GM12878 (cell line): ENCODE data around the gene ITGBL1. TPM values are rescaled to one million over a fixed set of nuclear protein-coding genes. Genes with fewer than 3 reads are reported as not detected.

Source experiments
- ATAC-seq: fragments of 200-7000 bp; cut with Tn5 transposase; 3 replicates; pipeline ENCODE4 v1.9.1; 2020; ENCODE audit warnings: mild to moderate bottlenecking, moderate library complexity
- BruUV-seq: library from RNA; stranded (reverse); fragments of 400-500 nt; replicated peaks from 2 replicates; lab custom pipeline; 2021; lab: Mats Ljungman, UMichigan
- CTCF ChIA-PET: fragments of 300-600 bp; sonication (Branson Sonifier 250); formaldehyde crosslinking; extraction: SDS; loops from one replicate; lab custom pipeline; 2021; ENCODE audit warnings: inconsistent platforms; lab: Yijun Ruan, JAX
- POLR2A ChIA-PET: fragments of 350-600 bp; formaldehyde crosslinking; extraction: SDS; loops from one replicate; lab custom pipeline; 2021; ENCODE audit warnings: inconsistent platforms; lab: Charles Lee
- RAD21 ChIA-PET: fragments of 300-600 bp; sonication (Branson Sonifier 250); formaldehyde crosslinking; loops from one replicate; lab custom pipeline; 2023; ENCODE audit warnings: antibody characterized with exemption; ENCODE audit not compliant: unreplicated experiment; lab: Charles Lee
- SMC1A ChIA-PET: fragments of 300-600 bp; sonication (Branson Sonifier 250); formaldehyde crosslinking; loops from one replicate; lab custom pipeline; 2023; ENCODE audit not compliant: unreplicated experiment, uncharacterized antibody; lab: Charles Lee
- DNase-seq: peaks from one replicate; pipeline ENCODE4 v3.0.0-alpha.2; 2011; ENCODE audit warnings: low read depth, low spot score
- FAIRE-seq: peaks from 3 replicates; lab custom pipeline; 2011; peaks lifted over from hg19 to GRCh38; lab: Jason Lieb, UNC
- H2AFZ ChIP-seq: 2 replicates; pipeline ENCODE4 v1.6.0; 2011; ENCODE audit warnings: low read depth, low read length, control low read depth; ENCODE audit not compliant: control insufficient read depth
- H3K27ac ChIP-seq: 2 replicates; pipeline ENCODE4 v1.5.1; 2011; ENCODE audit warnings: control low read depth; ENCODE audit not compliant: control insufficient read depth, insufficient read depth
- H3K27me3 ChIP-seq, 2 experiments: replicated peaks in 1 of 2; 2 replicates each; pipeline versions ENCODE4 v1.6.0 to v1.6.1; 2011; ENCODE audit warnings: low read length in 1 of 2; ENCODE audit not compliant: control insufficient read depth in 2 of 2, insufficient read depth in 2 of 2
- H3K36me3 ChIP-seq, 2 experiments: 2 replicates each; pipeline ENCODE4 v1.5.1; 2011; ENCODE audit warnings: low read length in 1 of 2; ENCODE audit not compliant: control insufficient read depth in 2 of 2, insufficient read depth in 2 of 2
- H3K4me1 ChIP-seq: 2 replicates; pipeline ENCODE4 v1.6.1; 2011; ENCODE audit warnings: mild to moderate bottlenecking, low read length, moderate library complexity, mixed read lengths; ENCODE audit not compliant: control insufficient read depth, insufficient read depth
- H3K4me2 ChIP-seq: 2 replicates; pipeline ENCODE4 v1.6.0; 2011; ENCODE audit warnings: control low read depth; ENCODE audit not compliant: control insufficient read depth, insufficient read depth
- H3K4me3 ChIP-seq: fragments of 200-600 bp; sonication (generic); 2 replicates; pipeline ENCODE4 v1.5.1; 2016
- H3K79me2 ChIP-seq: 2 replicates; pipeline ENCODE4 v1.6.0; 2011; ENCODE audit warnings: low read length; ENCODE audit not compliant: control insufficient read depth, insufficient read depth
- H3K9ac ChIP-seq: 2 replicates; pipeline ENCODE4 v1.8.0; 2011; ENCODE audit warnings: low read length, control low read depth, mixed read lengths; ENCODE audit not compliant: control insufficient read depth, insufficient read depth
- H3K9me3 ChIP-seq: replicated peaks from 3 replicates; pipeline ENCODE4 v1.5.1; 2011; ENCODE audit warnings: mild to moderate bottlenecking, low read length; ENCODE audit not compliant: control insufficient read depth, insufficient read depth
- H4K20me1 ChIP-seq: 2 replicates; pipeline ENCODE4 v1.6.0; 2011; ENCODE audit not compliant: control insufficient read depth, insufficient read depth
- BACH1 ChIP-seq: fragments of 450-650 bp; IDR thresholded peaks from 2 replicates; pipeline ENCODE4 v1.6.1; 2017; ENCODE audit warnings: mild to moderate bottlenecking, borderline replicate concordance
- CBFB ChIP-seq: IDR thresholded peaks from 2 replicates; pipeline ENCODE4 v1.6.1; 2016; ENCODE audit warnings: antibody characterized with exemption, low read depth
- CUX1 ChIP-seq: IDR thresholded peaks from 2 replicates; pipeline ENCODE4 v1.6.1; 2012; ENCODE audit warnings: improper control_type of control experiment, low read depth, low read length; ENCODE audit not compliant: insufficient replicate concordance
- MYC ChIP-seq: IDR thresholded peaks from 2 replicates; pipeline ENCODE4 v1.6.1; 2011; ENCODE audit warnings: mild to moderate bottlenecking, low read length, moderate library complexity, inconsistent platforms; ENCODE audit not compliant: insufficient read depth, insufficient replicate concordance, insufficient read length, severe bottlenecking
- SMAD5 ChIP-seq: IDR thresholded peaks from 2 replicates; pipeline ENCODE4 v1.6.1; 2016; ENCODE audit warnings: antibody characterized with exemption, low read depth
- TCF3 ChIP-seq: IDR thresholded peaks from 2 replicates; pipeline ENCODE4 v1.6.1; 2012; ENCODE audit warnings: low read depth, mild to moderate bottlenecking, low read length, borderline replicate concordance; ENCODE audit not compliant: insufficient read depth
- WGBS: methylation state at CpG from one replicate; pipeline ENCODE4 v1.1.6; 2016; ENCODE audit warnings: low lambda C conversion rate; ENCODE audit not compliant: insufficient replicate concordance, insufficient coverage; ENCODE audit errors: missing lambda C conversion rate; 5-methylcytosine and 5-hydroxymethylcytosine counted together
- in situ Hi-C: fragments of 300-500 bp; cut with MboI; formaldehyde crosslinking; loops from 9 replicates; pipeline ENCODE4 v1.14.3; 2018; ENCODE audit warnings: mixed read lengths
- intact Hi-C: fragments of 100-400 bp; cut with micrococcal nuclease; formaldehyde crosslinking; loops from one replicate; pipeline ENCODE4 v1.14.2; 2022; ENCODE audit not compliant: unreplicated experiment
- polyA plus RNA-seq, 11 experiments: library from polyadenylated mRNA; depleted of rRNA in 4 of 11; unstranded in 6 of 11; stranded (reverse) in 5 of 11; fragments of >200 nt; fragmentation: Nextera tagmentation in 4 of 11; fragmentation: Illumina TruSeq in 1 of 11; extraction: Ambion mirVana in 4 of 11; extraction: Trizol in 1 of 11; gene quantifications; 1 replicate in 1 of 11; 2 replicates in 10 of 11; pipeline versions ENCODE4 v1.2.1 to v1.2.3, GENCODE V29; 2011 to 2016; ENCODE audit warnings: inconsistent platforms in 2 of 11, missing spikeins in 2 of 11, low read depth in 1 of 11
- total RNA-seq, 4 experiments: library from RNA; depleted of rRNA in 3 of 4; stranded (reverse); fragments of >200 nt in 3 of 4; fragmentation: Illumina TruSeq in 1 of 4; extraction: Trizol in 1 of 4; gene quantifications; 2 replicates each; pipeline versions ENCODE4 v1.2.1 to v1.2.3, GENCODE V29; 2013 to 2021
- TF ChIP-seq, protein P1 (sequence below): fragments of 450-650 bp; conservative IDR thresholded peaks from 2 replicates; pipeline ENCODE4 v1.6.1; 2017; ENCODE audit warnings: mild to moderate bottlenecking, moderate library complexity
- TF ChIP-seq, protein P2 (sequence below): IDR thresholded peaks from 2 replicates; pipeline ENCODE4 v1.6.1; 2011; ENCODE audit warnings: low read depth, low read length, improper control_type of control experiment, borderline replicate concordance
- TF ChIP-seq, protein P3 (sequence below): fragments of 450-650 bp; formaldehyde crosslinking; IDR thresholded peaks from 2 replicates; pipeline ENCODE4 v1.4.0; 2022; ENCODE audit warnings: mild to moderate bottlenecking, moderate library complexity

The ITGBL1 gene
- total and polyA plus RNA-seq, 10 of the 15 experiments (the other 5 are each of a cell fraction or from before 2014, with no cell fraction given): 0.17 to 2.8 (median 0.28) TPM; not detected in 3

DNA sequence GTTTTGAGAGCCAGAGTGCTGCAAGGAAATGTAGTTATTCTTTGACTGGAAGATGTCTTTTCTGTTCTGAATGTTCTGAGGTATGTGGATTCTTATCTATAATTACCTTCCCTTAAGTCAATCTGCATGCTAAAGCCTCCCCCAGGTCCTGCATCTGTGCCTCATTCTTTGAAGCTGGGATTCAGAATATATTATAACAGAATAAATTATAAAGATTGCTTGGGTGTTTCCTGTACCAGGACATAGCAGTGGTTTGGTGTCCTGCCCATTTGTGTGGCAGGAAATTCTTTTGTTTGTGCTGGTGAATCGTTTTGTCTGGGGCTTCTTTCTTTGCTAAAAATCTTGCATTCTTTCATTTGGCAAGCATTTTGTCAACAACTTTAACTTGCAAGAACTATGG lies 60.2 kb downstream of the ITGBL1 start:
- Histone ChIP-seq H3K9ac (no peak overlapping the region), H3K4me2 (no peak overlapping the region), H3K27me3 (no peaks in the 10 kb centered on the region), H4K20me1 (no peaks in the 10 kb centered on the region), H3K4me1 (no peaks in the 10 kb centered on the region), H3K79me2 (no peaks in the 10 kb centered on the region), H3K4me3 (no peak overlapping the region), H3K36me3 (no peaks in the 10 kb centered on the region), H2AFZ (no peak overlapping the region), H3K27ac (no peak overlapping the region), H3K9me3 (no peaks in the 10 kb centered on the region)
- DNase-seq (no peak), ATAC-seq (no peak), FAIRE-seq (no peak)
- intact Hi-C loops: loop anchor here (10.0 kb wide), 1 partner anchor 412 kb away; no protein-coding TSS in a partner anchor
- WGBS: 0% methylated on average over 1 of the region's 1 CpG
- in situ Hi-C loops: no loop called here
- RAD21 ChIA-PET: interaction anchor here (3.1 kb wide), 1 partner anchor 245 kb away, joined by 11 read pairs; no protein-coding TSS in a partner anchor
- POLR2A ChIA-PET: no interaction called here
- CTCF ChIA-PET: interaction anchor here (0.6 to 1.2 kb wide), 3 partner anchors 12 to 254 kb away, joined by 3 to 4 read pairs (median 3); no protein-coding TSS in a partner anchor
- BruUV-seq: no TSS peak
- TF ChIP-seq, protein P1, sequence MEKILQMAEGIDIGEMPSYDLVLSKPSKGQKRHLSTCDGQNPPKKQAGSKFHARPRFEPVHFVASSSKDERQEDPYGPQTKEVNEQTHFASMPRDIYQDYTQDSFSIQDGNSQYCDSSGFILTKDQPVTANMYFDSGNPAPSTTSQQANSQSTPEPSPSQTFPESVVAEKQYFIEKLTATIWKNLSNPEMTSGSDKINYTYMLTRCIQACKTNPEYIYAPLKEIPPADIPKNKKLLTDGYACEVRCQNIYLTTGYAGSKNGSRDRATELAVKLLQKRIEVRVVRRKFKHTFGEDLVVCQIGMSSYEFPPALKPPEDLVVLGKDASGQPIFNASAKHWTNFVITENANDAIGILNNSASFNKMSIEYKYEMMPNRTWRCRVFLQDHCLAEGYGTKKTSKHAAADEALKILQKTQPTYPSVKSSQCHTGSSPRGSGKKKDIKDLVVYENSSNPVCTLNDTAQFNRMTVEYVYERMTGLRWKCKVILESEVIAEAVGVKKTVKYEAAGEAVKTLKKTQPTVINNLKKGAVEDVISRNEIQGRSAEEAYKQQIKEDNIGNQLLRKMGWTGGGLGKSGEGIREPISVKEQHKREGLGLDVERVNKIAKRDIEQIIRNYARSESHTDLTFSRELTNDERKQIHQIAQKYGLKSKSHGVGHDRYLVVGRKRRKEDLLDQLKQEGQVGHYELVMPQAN: no peak
- TF ChIP-seq CUX1 (no peak), BACH1 (no peak), CBFB (no peak), SMAD5 (no peak), MYC (no peak), TCF3 (no peak)
- TF ChIP-seq, protein P2, sequence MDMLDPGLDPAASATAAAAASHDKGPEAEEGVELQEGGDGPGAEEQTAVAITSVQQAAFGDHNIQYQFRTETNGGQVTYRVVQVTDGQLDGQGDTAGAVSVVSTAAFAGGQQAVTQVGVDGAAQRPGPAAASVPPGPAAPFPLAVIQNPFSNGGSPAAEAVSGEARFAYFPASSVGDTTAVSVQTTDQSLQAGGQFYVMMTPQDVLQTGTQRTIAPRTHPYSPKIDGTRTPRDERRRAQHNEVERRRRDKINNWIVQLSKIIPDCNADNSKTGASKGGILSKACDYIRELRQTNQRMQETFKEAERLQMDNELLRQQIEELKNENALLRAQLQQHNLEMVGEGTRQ: no peak
- TF ChIP-seq, protein P3, sequence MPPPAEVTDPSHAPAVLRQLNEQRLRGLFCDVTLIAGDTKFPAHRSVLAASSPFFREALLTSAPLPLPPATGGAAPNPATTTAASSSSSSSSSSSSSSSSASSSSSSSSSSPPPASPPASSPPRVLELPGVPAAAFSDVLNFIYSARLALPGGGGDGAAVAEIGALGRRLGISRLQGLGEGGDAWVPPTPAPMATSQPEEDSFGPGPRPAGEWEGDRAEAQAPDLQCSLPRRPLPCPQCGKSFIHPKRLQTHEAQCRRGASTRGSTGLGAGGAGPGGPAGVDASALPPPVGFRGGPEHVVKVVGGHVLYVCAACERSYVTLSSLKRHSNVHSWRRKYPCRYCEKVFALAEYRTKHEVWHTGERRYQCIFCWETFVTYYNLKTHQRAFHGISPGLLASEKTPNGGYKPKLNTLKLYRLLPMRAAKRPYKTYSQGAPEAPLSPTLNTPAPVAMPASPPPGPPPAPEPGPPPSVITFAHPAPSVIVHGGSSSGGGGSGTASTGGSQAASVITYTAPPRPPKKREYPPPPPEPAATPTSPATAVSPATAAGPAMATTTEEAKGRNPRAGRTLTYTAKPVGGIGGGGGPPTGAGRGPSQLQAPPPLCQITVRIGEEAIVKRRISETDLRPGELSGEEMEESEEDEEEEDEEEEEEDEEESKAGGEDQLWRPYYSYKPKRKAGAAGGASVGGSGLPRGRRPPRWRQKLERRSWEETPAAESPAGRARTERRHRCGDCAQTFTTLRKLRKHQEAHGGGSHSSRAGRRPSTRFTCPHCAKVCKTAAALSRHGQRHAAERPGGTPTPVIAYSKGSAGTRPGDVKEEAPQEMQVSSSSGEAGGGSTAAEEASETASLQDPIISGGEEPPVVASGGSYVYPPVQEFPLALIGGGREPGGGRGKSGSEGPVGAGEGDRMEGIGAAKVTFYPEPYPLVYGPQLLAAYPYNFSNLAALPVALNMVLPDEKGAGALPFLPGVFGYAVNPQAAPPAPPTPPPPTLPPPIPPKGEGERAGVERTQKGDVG (CRISPR knock-in tag): no peak
- SMC1A ChIA-PET: interaction anchor here (0.6 to 2.9 kb wide), 2 partner anchors 245 to 247 kb away, joined by 3 to 9 read pairs; no protein-coding TSS in a partner anchor
